ENCODE data around the gene CDC42BPA.
"Not testable (repeated sequence)": the region's sequence is repeated elsewhere in the genome, so short reads cannot be mapped to it uniquely, and the experiment has no call there.

CDC42BPA gene

GRCh38 chr1:227318016-227318852 is at the start of gene CDC42BPA:
Gene CDC42BPA (minus strand): TSS chr1:227318492. CDS start chr1:227317182, 1,310 bp downstream.
- DNase-seq (ENCODE audit: low spot score): peak; percentile 89

GRCh38 chr1:227368009-227368408 is 49.7 kb upstream of the CDC42BPA start:
- DNase-seq (ENCODE audit: low spot score): no peak

GRCh38 chr1:227365473-227366431 is 47.5 kb upstream of the CDC42BPA start:
- DNase-seq (ENCODE audit: low spot score): no peak

- no peak for DNase-seq (ENCODE audit: low spot score)
Measured at GRCh38 chr1:227364657-227365056, 46.4 kb upstream of the CDC42BPA start.

GRCh38 chr1:227363825-227364224 is 45.5 kb upstream of the CDC42BPA start:
- DNase-seq (ENCODE audit: low spot score): no peak

GRCh38 chr1:227362039-227362438 is 43.7 kb upstream of the CDC42BPA start:
- no peak for DNase-seq (ENCODE audit: low spot score)

GRCh38 chr1:227357927-227358302 is 39.6 kb upstream of the CDC42BPA start:
- DNase-seq (ENCODE audit: low spot score): no peak

- DNase-seq (ENCODE audit: low spot score): no peak
Measured at GRCh38 chr1:227357171-227357926, 39.1 kb upstream of the CDC42BPA start.

- DNase-seq (ENCODE audit: low spot score): no peak
Measured at GRCh38 chr1:227356620-227357146, 38.4 kb upstream of the CDC42BPA start.

- DNase-seq (ENCODE audit: low spot score): no peak
Measured at GRCh38 chr1:227355542-227356245, 37.4 kb upstream of the CDC42BPA start.

GRCh38 chr1:227353186-227353585 is 34.9 kb upstream of the CDC42BPA start:
- no peak for DNase-seq (ENCODE audit: low spot score)

- not testable (repeated sequence) for DNase-seq (ENCODE audit: low spot score)
Measured at GRCh38 chr1:227352164-227352563, 33.9 kb upstream of the CDC42BPA start.

- DNase-seq (ENCODE audit: low spot score): no peak
Measured at GRCh38 chr1:227351443-227351842, 33.2 kb upstream of the CDC42BPA start.

GRCh38 chr1:227349967-227350366 is 31.7 kb upstream of the CDC42BPA start:
- DNase-seq (ENCODE audit: low spot score): no peak

GRCh38 chr1:227343727-227344551 is 25.6 kb upstream of the CDC42BPA start:
- DNase-seq (ENCODE audit: low spot score): no peak

- no peak for DNase-seq (ENCODE audit: low spot score)
Measured at GRCh38 chr1:227343206-227343605, 24.9 kb upstream of the CDC42BPA start.

GRCh38 chr1:227342075-227342829 is 24.0 kb upstream of the CDC42BPA start:
- no peak for DNase-seq (ENCODE audit: low spot score)

GRCh38 chr1:227336136-227336535 is 17.8 kb upstream of the CDC42BPA start:
- DNase-seq (ENCODE audit: low spot score): not testable (repeated sequence)

- DNase-seq (ENCODE audit: low spot score): no peak
Measured at GRCh38 chr1:227335242-227336020, 17.1 kb upstream of the CDC42BPA start.

All from HuH-7.5 (cell line).